H1 (cell line): ENCODE results near the gene FOXP2. TPM values are rescaled to one million over a fixed set of nuclear protein-coding genes. Genes with fewer than 3 reads are reported as not detected.

Experiments
- CTCF ChIA-PET: fragments of 300-600 bp; sonication (Branson Sonifier 250); formaldehyde crosslinking; loops from one replicate; lab custom pipeline; 2021; ENCODE audit not compliant: partially characterized antibody; lab: Charles Lee
- POLR2A ChIA-PET: fragments of 300-600 bp; sonication (Branson Sonifier 250); formaldehyde crosslinking; loops from one replicate; lab custom pipeline; 2021; ENCODE audit warnings: inconsistent platforms; ENCODE audit not compliant: partially characterized antibody; lab: Charles Lee
- DNase-seq, 2 experiments: peaks; one replicate each; pipeline versions ENCODE4 v3.0.0 to v3.0.0-alpha.2; 2010 to 2022; ENCODE audit warnings: low spot score in 2 of 2, low read depth in 1 of 2, mixed read lengths in 1 of 2
- FAIRE-seq: peaks from 2 replicates; lab custom pipeline; 2011; peaks lifted over from hg19 to GRCh38; lab: Jason Lieb, UNC
- H2AFZ ChIP-seq: 2 replicates; pipeline ENCODE4 v1.8.1; 2012; ENCODE audit warnings: low read length, inconsistent platforms
- H2AK5ac ChIP-seq: 2 replicates; pipeline ENCODE4 v1.6.1; 2013; ENCODE audit warnings: low read depth, low read length
- H2BK120ac ChIP-seq: replicated peaks from 2 replicates; pipeline ENCODE3; 2013; ENCODE audit warnings: low read depth, low read length, inconsistent platforms
- H2BK12ac ChIP-seq: 2 replicates; pipeline ENCODE4 v1.6.1; 2013; ENCODE audit warnings: low read depth, low read length
- H2BK15ac ChIP-seq: 2 replicates; pipeline ENCODE4 v1.6.1; 2013; ENCODE audit warnings: low read length
- H2BK20ac ChIP-seq: 2 replicates; pipeline ENCODE4 v1.6.1; 2013; ENCODE audit warnings: low read length
- H2BK5ac ChIP-seq: 2 replicates; pipeline ENCODE4 v1.6.1; 2013; ENCODE audit warnings: low read depth, low read length
- H3K14ac ChIP-seq: 2 replicates; pipeline ENCODE4 v1.6.1; 2013; ENCODE audit warnings: inconsistent platforms; ENCODE audit not compliant: insufficient read length
- H3K18ac ChIP-seq: 2 replicates; pipeline ENCODE4 v1.6.1; 2013; ENCODE audit warnings: low read length; ENCODE audit errors: extremely low read depth
- H3K23ac ChIP-seq: 2 replicates; pipeline ENCODE4 v1.6.1; 2013; ENCODE audit warnings: inconsistent platforms; ENCODE audit not compliant: insufficient read length
- H3K23me2 ChIP-seq: 2 replicates; pipeline ENCODE4 v1.6.1; 2013; ENCODE audit warnings: low read depth, low read length
- H3K27ac ChIP-seq: 2 replicates; pipeline ENCODE4 v1.6.1; 2011; ENCODE audit warnings: low read depth, low read length, inconsistent platforms
- H3K27me3 ChIP-seq, 4 experiments: replicated peaks in 1 of 4; 1 replicate in 1 of 4; 2 replicates in 3 of 4; pipeline versions ENCODE4 v1.6.1 to v1.8.1; 2011 to 2013; ENCODE audit warnings: low read length in 3 of 4, mild to moderate bottlenecking in 3 of 4, inconsistent platforms in 2 of 4, mixed read lengths in 2 of 4, moderate library complexity in 1 of 4; ENCODE audit not compliant: control insufficient read depth in 3 of 4, insufficient read depth in 3 of 4; ENCODE audit errors: extremely low read depth in 1 of 4
- H3K36me3 ChIP-seq, 4 experiments: 2 replicates each; pipeline versions ENCODE4 v1.6.1 to v1.8.1; 2011 to 2013; ENCODE audit warnings: mild to moderate bottlenecking in 4 of 4, low read length in 3 of 4, moderate library complexity in 2 of 4, control low read depth in 1 of 4, inconsistent platforms in 1 of 4; ENCODE audit not compliant: insufficient read depth in 4 of 4, control insufficient read depth in 2 of 4
- H3K4ac ChIP-seq: replicated peaks from 2 replicates; pipeline ENCODE3; 2013; ENCODE audit warnings: low read length, low read depth, mixed read lengths, inconsistent platforms; ENCODE audit not compliant: insufficient read length
- H3K4me1 ChIP-seq, 4 experiments: replicated peaks in 1 of 4; 1 replicate in 1 of 4; 2 replicates in 3 of 4; pipeline versions ENCODE4 v1.6.1 to v1.8.1; 2011 to 2013; ENCODE audit warnings: low read length in 3 of 4, inconsistent platforms in 2 of 4, mixed read lengths in 1 of 4; ENCODE audit not compliant: insufficient read depth in 4 of 4, control insufficient read depth in 3 of 4
- H3K4me2 ChIP-seq, 2 experiments: 2 replicates each; pipeline versions ENCODE4 v1.6.1 to v1.8.1; 2011 to 2013; ENCODE audit warnings: low read depth in 2 of 2, low read length in 2 of 2, control low read depth in 1 of 2, inconsistent platforms in 1 of 2, mild to moderate bottlenecking in 1 of 2; ENCODE audit not compliant: insufficient read depth in 1 of 2
- H3K4me3 ChIP-seq, 4 experiments: fragments of 200-600, 300-600 bp in 1 of 4; sonication (generic), shearing (Covaris generic), sonication (Bioruptor Twin) in 1 of 4; 2 replicates each; pipeline versions ENCODE4 v1.5.1 to v1.8.1; 2011 to 2016; ENCODE audit warnings: low read length in 4 of 4, low read depth in 3 of 4, control low read depth in 2 of 4, inconsistent platforms in 2 of 4, mild to moderate bottlenecking in 2 of 4, mixed read lengths in 1 of 4, moderate library complexity in 1 of 4; ENCODE audit not compliant: insufficient read depth in 2 of 4; ENCODE audit errors: extremely low read depth in 1 of 4
- H3K56ac ChIP-seq: replicated peaks from 2 replicates; pipeline ENCODE3; 2013; ENCODE audit warnings: low read depth, mild to moderate bottlenecking, mixed read lengths, low read length, inconsistent platforms; ENCODE audit not compliant: insufficient read length
- H3K79me1 ChIP-seq: 2 replicates; pipeline ENCODE4 v1.6.1; 2013; ENCODE audit warnings: low read depth, low read length, control low read depth
- H3K79me2 ChIP-seq, 2 experiments: 2 replicates each; pipeline versions ENCODE4 v1.6.1 to v1.8.1; 2012 to 2013; ENCODE audit warnings: low read length in 2 of 2, mild to moderate bottlenecking in 2 of 2, inconsistent platforms in 1 of 2; ENCODE audit not compliant: insufficient read depth in 2 of 2, control insufficient read depth in 1 of 2
- H3K9ac ChIP-seq, 4 experiments: replicated peaks in 1 of 4; 1 replicate in 1 of 4; 2 replicates in 3 of 4; pipeline versions ENCODE4 v1.6.1 to v1.8.1; 2011 to 2013; ENCODE audit warnings: low read depth in 3 of 4, low read length in 3 of 4, control low read depth in 2 of 4, mild to moderate bottlenecking in 2 of 4, moderate library complexity in 2 of 4, inconsistent platforms in 1 of 4; ENCODE audit errors: extremely low read depth in 1 of 4
- H3K9me3 ChIP-seq, 2 experiments: 2 replicates each; pipeline versions ENCODE4 v1.6.1 to v1.8.1; 2012 to 2013; ENCODE audit warnings: mild to moderate bottlenecking in 2 of 2, moderate library complexity in 2 of 2, control low read depth in 1 of 2, inconsistent platforms in 1 of 2, low read depth in 1 of 2, low read length in 1 of 2, mixed read lengths in 1 of 2; ENCODE audit not compliant: insufficient read depth in 2 of 2
- H4K20me1 ChIP-seq, 2 experiments: replicated peaks in 1 of 2; 2 replicates each; pipeline versions ENCODE3 to v1.8.1; 2011 to 2013; ENCODE audit warnings: inconsistent platforms in 2 of 2, low read length in 2 of 2, mild to moderate bottlenecking in 1 of 2; ENCODE audit not compliant: insufficient read depth in 2 of 2, control insufficient read depth in 1 of 2
- H4K5ac ChIP-seq: 2 replicates; pipeline ENCODE4 v1.6.1; 2013; ENCODE audit warnings: low read length, low read depth, mixed read lengths, inconsistent platforms; ENCODE audit not compliant: insufficient read length
- H4K8ac ChIP-seq: 2 replicates; pipeline ENCODE4 v1.8.0; 2013; ENCODE audit warnings: mild to moderate bottlenecking, moderate library complexity, low read length, inconsistent platforms; ENCODE audit not compliant: insufficient read depth; ENCODE audit errors: extremely low read depth
- H4K91ac ChIP-seq: replicated peaks from 2 replicates; pipeline ENCODE3; 2013; ENCODE audit warnings: low read length, mixed read lengths, inconsistent platforms; ENCODE audit not compliant: insufficient read length
- ATF3 ChIP-seq: IDR thresholded peaks from 2 replicates; pipeline ENCODE4 v1.6.1; 2011; ENCODE audit warnings: low read depth, mild to moderate bottlenecking, low read length; ENCODE audit not compliant: insufficient read depth
- BACH1 ChIP-seq: IDR thresholded peaks from 2 replicates; pipeline ENCODE4 v1.6.1; 2012; ENCODE audit warnings: low read length, improper control_type of control experiment
- CBX5 ChIP-seq: fragments of 300-800, 300-1000 bp; sonication (generic); IDR thresholded peaks from 2 replicates; pipeline ENCODE4 v1.7.1; 2016; ENCODE audit warnings: antibody characterized with exemption, low read length, low read depth
- E2F6 ChIP-seq: IDR thresholded peaks from 2 replicates; pipeline ENCODE4 v1.6.1; 2012; ENCODE audit warnings: inconsistent platforms
- EP300 ChIP-seq, 2 experiments: IDR thresholded peaks; 1 replicate in 1 of 2; 2 replicates in 1 of 2; pipeline ENCODE4 v1.6.1; 2011 to 2012; ENCODE audit warnings: low read depth in 2 of 2, low read length in 2 of 2, mild to moderate bottlenecking in 2 of 2, borderline replicate concordance in 1 of 2, inconsistent platforms in 1 of 2, moderate library complexity in 1 of 2
- GTF2F1 ChIP-seq: IDR thresholded peaks from 2 replicates; pipeline ENCODE4 v1.6.1; 2012; ENCODE audit warnings: low read depth, low read length, improper control_type of control experiment, borderline replicate concordance
- PHF8 ChIP-seq: fragments of 200-600 bp; sonication (generic); conservative IDR thresholded peaks from 2 replicates; pipeline ENCODE4 v1.7.1; 2012; ENCODE audit warnings: low read depth, mild to moderate bottlenecking, inconsistent platforms, low read length, moderate library complexity
- SAP30 ChIP-seq: fragments of 300-600 bp; sonication (generic); IDR thresholded peaks from 2 replicates; pipeline ENCODE4 v1.7.1; 2012; ENCODE audit warnings: low read length, moderate library complexity, mild to moderate bottlenecking, inconsistent platforms; ENCODE audit not compliant: insufficient read depth, insufficient replicate concordance
- SUZ12 ChIP-seq: fragments of 200-600 bp; sonication (generic); IDR thresholded peaks from 2 replicates; pipeline ENCODE4 v1.6.1; 2012; ENCODE audit warnings: mild to moderate bottlenecking, inconsistent platforms, low read length, moderate library complexity, mixed read lengths
- WGBS, 2 experiments: shearing (Covaris generic) in 1 of 2; methylation state at CpG; one replicate each; pipeline versions ENCODE4 v1.1.6 to v1.1.7; 2013 to 2015; ENCODE audit warnings: low lambda C conversion rate in 2 of 2, mixed read lengths in 2 of 2, inconsistent platforms in 1 of 2, low coverage in 1 of 2, missing lambda C conversion rate in 1 of 2; ENCODE audit not compliant: insufficient replicate concordance in 2 of 2, insufficient coverage in 1 of 2, insufficient read length in 1 of 2; ENCODE audit errors: extremely low coverage in 1 of 2, missing lambda C conversion rate in 1 of 2; 5-methylcytosine and 5-hydroxymethylcytosine counted together
- polyA plus RNA-seq, 7 experiments: library from polyadenylated mRNA; depleted of rRNA in 3 of 7; stranded (reverse) in 5 of 7; unstranded in 2 of 7; fragments of >200 nt in 5 of 7; fragments of 200-250 nt in 2 of 7; gene quantifications; 1 replicate in 5 of 7; 2 replicates in 1 of 7; 4 replicates in 1 of 7; pipeline versions ENCODE4 v1.2.1 to v1.2.3, GENCODE V29; 2011 to 2013; ENCODE audit warnings: missing spikeins in 2 of 7, mixed read lengths in 2 of 7
- total RNA-seq: library from RNA; stranded (reverse); fragmentation: NEBNext Ultra II Directional; extraction: Animal tissue kit (Norgen Biotek cat#: 25700); gene quantifications from 2 replicates; pipeline ENCODE4 v1.2.1, GENCODE V29; 2021

FOXP2 gene
- total and polyA plus RNA-seq, 2 of the 8 experiments (the other 6 are each of a cell fraction or from before 2014, with no cell fraction given) = 0.09 to 0.43 TPM

- Histone ChIP-seq H3K4ac (no peak overlapping the region), H3K79me1 (no peaks in the 10 kb centered on the region), H4K8ac (no peak overlapping the region), H2AK5ac (no peak overlapping the region), H2BK5ac (no peak overlapping the region), H3K4me3 (no peak overlapping the region), H2BK12ac (no peak overlapping the region), H3K27me3 (no peaks in the 10 kb centered on the region), H4K5ac (no peak overlapping the region), H3K18ac (no peak overlapping the region), H3K9ac (no peak overlapping the region), H3K4me2 (no peak overlapping the region), H3K23me2 (no peaks in the 10 kb centered on the region), H2AFZ (no peak overlapping the region), H2BK20ac (no peak overlapping the region), H3K56ac (no peak overlapping the region), H3K36me3 (no peaks in the 10 kb centered on the region), H3K14ac (no peak overlapping the region), H3K27ac (no peak overlapping the region), H2BK15ac (no peak overlapping the region), H3K23ac (no peak overlapping the region), H3K79me2 (no peaks in the 10 kb centered on the region), H4K20me1 (no peaks in the 10 kb centered on the region), H3K4me1 (no peaks in the 10 kb centered on the region), H2BK120ac (no peak overlapping the region), H4K91ac (no peak overlapping the region), H3K9me3 (no peaks in the 10 kb centered on the region)
- DNase-seq = no peak
- 86% methylated on average over 1 of the region's 1 CpG; no CpG with 5 or more reads in 1 of the 2 experiments for WGBS, 2 experiments
- no peak for FAIRE-seq
- ChIA-PET POLR2A (interaction anchor here (0.8 kb wide), 1 partner anchor 108 kb away, joined by 3 read pairs; no protein-coding TSS in a partner anchor), CTCF (interaction anchor here (0.5 to 0.9 kb wide), 3 partner anchors 17 to 1134 kb away, joined by 3 read pairs; no protein-coding TSS in a partner anchor)
- TF ChIP-seq SUZ12 (no peak), BACH1 (no peak), EP300 (IDR thresholded peaks at IDR 0.05; ENCODE audit: borderline replicate concordance in 1 of 2, low read depth in 2 of 2, low read length in 2 of 2) (no peak), PHF8 (no peak), CBX5 (no peak), E2F6 (no peak), GTF2F1 (no peak), SAP30 (no peak), ATF3 (no peak)
Measured at GRCh38 chr7:114548081-114548980, 133.7 kb downstream of the FOXP2 start.
